Upper lobe of right lung (tissue), 1 donor: ENCODE results near the gene SLC25A11. TPM values are rescaled to one million over a fixed set of nuclear protein-coding genes. Genes with fewer than 3 reads are reported as not detected.

ENCODE experiments used
- ATAC-seq: fragments of 200-7000 bp; cut with Tn5 transposase; one replicate; pipeline ENCODE4 v1.9.1; 2020; ENCODE audit warnings: mild to moderate bottlenecking, moderate library complexity
- DNase-seq: peaks from one replicate; pipeline ENCODE4 v3.0.0-alpha.2; 2020
- H3K27ac ChIP-seq: fragments of 200-600 bp; one replicate; pipeline ENCODE4 v1.8.0; 2022
- H3K27me3 ChIP-seq: fragments of 200-600 bp; one replicate; pipeline ENCODE4 v1.8.0; 2022; ENCODE audit warnings: mild to moderate bottlenecking
- H3K36me3 ChIP-seq: fragments of 200-600 bp; one replicate; pipeline ENCODE4 v1.8.0; 2022
- H3K4me1 ChIP-seq: fragments of 200-600 bp; one replicate; pipeline ENCODE4 v1.8.0; 2022
- H3K4me3 ChIP-seq: fragments of 200-600 bp; one replicate; pipeline ENCODE4 v1.8.0; 2022; ENCODE audit warnings: mild to moderate bottlenecking
- H3K9me3 ChIP-seq: fragments of 200-600 bp; one replicate; pipeline ENCODE4 v1.8.0; 2022
- intact Hi-C: fragments of 100-400 bp; cut with DNase I; formaldehyde crosslinking; loops from one replicate; pipeline ENCODE4 v1.11.0; 2022
- total RNA-seq: library from RNA; stranded (reverse); fragmentation: NEBNext Ultra II Directional; extraction: Animal tissue kit (Norgen Biotek cat#: 25700); gene quantifications from one replicate; pipeline ENCODE4 v1.2.1, GENCODE V29; 2021
- TF ChIP-seq, protein P1 (sequence below): fragments of 200-600 bp; IDR thresholded peaks from one replicate; pipeline ENCODE4 v1.8.0; 2022; ENCODE audit warnings: antibody characterized with exemption
- donor health status: DM: no; HTN: yes; CAD: no; lungs with severe emphysema.

Gene SLC25A11
- total RNA-seq, 1 donor from 2014 or later, result 55.0 TPM

DNA sequence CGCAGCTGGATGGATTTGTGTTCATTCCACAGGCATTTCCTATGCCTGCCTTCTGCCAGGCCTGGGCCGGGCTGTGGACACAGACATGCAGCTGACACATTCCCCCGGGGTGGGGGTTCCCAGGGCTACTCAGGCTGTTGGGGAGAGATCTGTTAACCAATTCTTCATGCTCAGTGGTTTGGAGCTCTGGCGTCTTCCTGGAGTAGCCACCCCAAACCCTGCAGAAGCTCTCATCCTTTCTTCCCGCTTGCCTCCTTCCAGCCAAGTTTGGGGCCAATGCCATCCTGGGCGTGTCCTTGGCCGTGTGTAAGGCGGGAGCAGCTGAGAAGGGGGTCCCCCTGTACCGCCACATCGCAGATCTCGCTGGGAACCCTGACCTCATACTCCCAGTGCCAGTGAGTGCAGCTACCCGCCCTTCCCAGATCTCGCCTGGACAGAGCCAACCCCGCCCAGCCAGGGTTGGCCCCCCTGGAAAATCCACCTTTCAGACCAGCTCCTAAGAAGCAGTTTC, 13.7 kb upstream of the SLC25A11 start:
- peaks cover under 1% of the 10 kb centered on the region for H3K36me3 ChIP-seq
- peak overlapping the region; percentile 36 for H3K27ac ChIP-seq
- no peaks in the 10 kb centered on the region for H3K27me3 ChIP-seq
- ATAC-seq (no peak), DNase-seq (no peak)
- TF ChIP-seq, protein P1, sequence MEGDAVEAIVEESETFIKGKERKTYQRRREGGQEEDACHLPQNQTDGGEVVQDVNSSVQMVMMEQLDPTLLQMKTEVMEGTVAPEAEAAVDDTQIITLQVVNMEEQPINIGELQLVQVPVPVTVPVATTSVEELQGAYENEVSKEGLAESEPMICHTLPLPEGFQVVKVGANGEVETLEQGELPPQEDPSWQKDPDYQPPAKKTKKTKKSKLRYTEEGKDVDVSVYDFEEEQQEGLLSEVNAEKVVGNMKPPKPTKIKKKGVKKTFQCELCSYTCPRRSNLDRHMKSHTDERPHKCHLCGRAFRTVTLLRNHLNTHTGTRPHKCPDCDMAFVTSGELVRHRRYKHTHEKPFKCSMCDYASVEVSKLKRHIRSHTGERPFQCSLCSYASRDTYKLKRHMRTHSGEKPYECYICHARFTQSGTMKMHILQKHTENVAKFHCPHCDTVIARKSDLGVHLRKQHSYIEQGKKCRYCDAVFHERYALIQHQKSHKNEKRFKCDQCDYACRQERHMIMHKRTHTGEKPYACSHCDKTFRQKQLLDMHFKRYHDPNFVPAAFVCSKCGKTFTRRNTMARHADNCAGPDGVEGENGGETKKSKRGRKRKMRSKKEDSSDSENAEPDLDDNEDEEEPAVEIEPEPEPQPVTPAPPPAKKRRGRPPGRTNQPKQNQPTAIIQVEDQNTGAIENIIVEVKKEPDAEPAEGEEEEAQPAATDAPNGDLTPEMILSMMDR, result no peak
- H3K9me3 ChIP-seq, result no peaks in the 10 kb centered on the region
- no peak overlapping the region for H3K4me3 ChIP-seq
- H3K4me1 ChIP-seq, result peaks cover 15% of the 10 kb centered on the region
- intact Hi-C loops, result no loop called here

DNA sequence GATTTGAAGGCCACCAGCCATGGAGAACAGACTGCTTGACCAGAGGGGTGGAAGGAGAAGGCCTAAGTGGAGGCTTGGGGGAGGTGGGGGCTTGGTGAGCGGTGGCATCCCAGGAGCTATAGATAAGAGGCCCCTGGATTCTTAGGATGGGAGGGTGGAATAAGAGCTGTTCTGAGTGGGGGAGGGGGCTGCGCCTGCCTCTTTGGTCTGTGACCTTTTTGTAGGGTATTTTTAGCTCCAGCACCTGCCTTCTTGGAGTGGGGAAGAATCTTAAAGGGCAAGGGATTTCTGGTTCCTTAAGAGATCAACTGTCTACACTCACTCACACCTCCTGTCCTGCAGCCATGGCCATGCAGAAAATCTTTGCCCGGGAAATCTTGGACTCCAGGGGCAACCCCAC, 11.6 kb upstream of the SLC25A11 start:
- TF ChIP-seq, protein P1, result no peak
- Histone ChIP-seq H3K27me3 (no peaks in the 10 kb centered on the region), H3K9me3 (no peaks in the 10 kb centered on the region), H3K27ac (no peak overlapping the region), H3K4me3 (no peak overlapping the region), H3K36me3 (peaks cover 4% of the 10 kb centered on the region), H3K4me1 (peaks cover 20% of the 10 kb centered on the region)
- DNase-seq, result no peak
- intact Hi-C loops, result no loop called here
- no peak for ATAC-seq

DNA sequence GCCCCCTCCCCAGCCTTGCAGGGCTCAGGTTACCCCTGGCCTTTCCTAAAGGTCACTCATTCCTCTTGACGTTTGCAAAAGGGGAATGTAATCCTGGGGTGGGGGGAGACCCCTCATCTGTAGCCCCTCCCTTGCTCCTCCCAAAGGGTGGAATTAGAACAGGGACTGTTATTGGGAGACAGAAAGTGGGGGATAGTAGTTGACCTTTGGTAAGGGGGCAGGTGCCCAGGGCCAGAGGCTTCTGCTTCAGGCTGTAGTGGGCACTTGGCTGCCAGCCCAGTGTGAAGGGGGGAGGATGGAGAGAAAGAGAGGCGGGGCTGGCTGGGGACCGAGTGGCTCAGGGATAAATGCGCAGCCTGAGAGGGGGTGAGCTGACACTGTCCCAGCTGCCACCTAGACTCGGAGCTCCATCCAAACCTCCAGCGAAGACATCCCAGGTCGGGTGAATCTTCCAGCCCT, 10.9 kb upstream of the SLC25A11 start, which contains the start of gene ENO3:
Gene ENO3, plus strand, starts transcription at position 374 of the 459 bp plus-strand sequence. CDS start 711 bp downstream, outside the sequence.
- peaks cover 27% of the 10 kb centered on the region for H3K4me1 ChIP-seq
- peaks cover 11% of the 10 kb centered on the region for H3K36me3 ChIP-seq
- no peaks in the 10 kb centered on the region for H3K27me3 ChIP-seq
- no peak for ATAC-seq
- H3K4me3 ChIP-seq, result peak within 1 kb of the TSS; percentile 99
- TF ChIP-seq, protein P1, result no peak
- no peak for DNase-seq
- H3K27ac ChIP-seq, result peak within 1 kb of the TSS; percentile 97
- intact Hi-C loops, result no loop called here
- no peaks in the 10 kb centered on the region for H3K9me3 ChIP-seq

DNA sequence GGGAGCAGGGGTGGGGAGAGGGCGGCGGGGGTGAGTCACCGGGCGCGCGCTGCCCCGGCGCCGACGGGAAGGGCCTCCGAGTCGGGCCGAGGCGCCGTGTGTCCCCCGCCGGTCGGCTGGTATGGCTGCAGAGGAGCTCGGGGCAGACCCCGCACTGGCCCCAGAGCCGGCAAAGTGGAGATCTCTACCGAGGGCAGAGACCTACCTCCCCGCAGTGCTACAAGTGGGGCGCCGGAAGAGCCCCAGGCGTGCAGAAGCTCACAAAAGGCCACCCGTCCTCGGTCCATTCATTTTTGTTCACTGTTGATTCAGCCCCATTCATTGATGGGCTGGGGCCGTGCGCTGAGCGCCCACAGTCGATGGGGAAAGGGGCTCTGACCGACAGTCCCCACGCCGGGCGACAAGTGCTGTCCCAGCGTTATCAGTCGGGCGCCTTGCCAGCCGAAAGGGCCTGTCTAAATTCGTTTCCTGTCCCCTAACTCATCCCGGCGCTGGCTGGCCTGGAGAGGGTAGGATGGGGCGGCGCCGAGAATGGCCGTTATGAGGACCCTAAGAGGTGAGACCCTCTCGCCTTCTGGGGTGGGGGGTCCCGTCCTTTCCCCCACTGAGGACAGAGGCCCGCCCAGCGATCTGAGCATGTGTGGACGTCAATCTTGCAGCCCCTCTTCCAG, 10.4 kb upstream of the SLC25A11 start:
- intact Hi-C loops, result no loop called here
- no peak for ATAC-seq
- TF ChIP-seq, protein P1, result no peak
- peak overlapping the region; percentile 99 for H3K4me3 ChIP-seq
- peaks cover 33% of the 10 kb centered on the region for H3K4me1 ChIP-seq
- H3K27me3 ChIP-seq, result no peaks in the 10 kb centered on the region
- H3K9me3 ChIP-seq, result no peaks in the 10 kb centered on the region
- peaks cover 16% of the 10 kb centered on the region for H3K36me3 ChIP-seq
- peak; percentile 85 for DNase-seq
- H3K27ac ChIP-seq, result peak overlapping the region; percentile 97

DNA sequence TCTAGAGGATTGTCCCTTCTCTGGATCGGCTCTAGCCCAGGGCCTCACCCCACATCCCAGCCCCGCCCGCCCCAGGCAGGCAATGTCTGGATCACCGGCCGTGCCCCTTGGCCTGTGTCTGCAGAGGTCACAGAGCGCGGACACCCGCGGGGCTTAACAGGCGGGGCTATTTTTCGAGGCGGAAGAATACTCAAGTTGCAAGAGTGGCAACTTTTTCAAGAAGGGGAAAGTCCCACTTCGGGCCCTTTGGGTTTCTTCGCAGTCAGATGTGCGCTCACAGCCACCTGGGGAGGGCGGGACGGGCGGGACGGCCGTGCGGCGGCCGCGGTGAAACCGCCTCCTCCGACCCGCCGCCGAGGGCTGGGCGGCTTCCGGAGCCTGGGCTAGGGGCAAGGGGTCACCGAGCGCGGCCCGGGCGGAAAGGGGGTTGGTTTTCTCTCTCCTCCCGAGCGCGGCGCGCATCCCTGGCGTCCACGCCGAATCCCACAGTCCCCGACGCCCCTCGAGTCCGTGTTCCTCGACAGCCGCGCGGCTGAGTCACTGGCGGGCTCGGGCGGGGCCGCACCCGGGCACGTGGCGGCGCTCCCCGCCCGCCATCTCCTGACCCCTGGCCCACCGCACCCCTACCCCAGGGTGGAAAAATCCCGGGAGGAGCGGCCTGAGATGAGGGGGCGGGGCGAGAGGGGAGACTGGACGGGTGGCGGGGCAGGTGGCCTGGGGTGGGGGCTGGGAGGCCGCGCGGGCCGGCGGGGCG, 9.7 kb upstream of the SLC25A11 start:
- peaks cover 23% of the 10 kb centered on the region for H3K36me3 ChIP-seq
- H3K27me3 ChIP-seq, result no peaks in the 10 kb centered on the region
- peaks cover 40% of the 10 kb centered on the region for H3K4me1 ChIP-seq
- TF ChIP-seq, protein P1, result no peak
- peak overlapping the region; percentile 99 for H3K4me3 ChIP-seq
- no peaks in the 10 kb centered on the region for H3K9me3 ChIP-seq
- peak overlapping the region; percentile 97 for H3K27ac ChIP-seq
- intact Hi-C loops, result no loop called here
- DNase-seq (peak; percentile 94), ATAC-seq (peak; percentile 67)
